M059J (cell line): ENCODE data around the gene BCKDHA. TPM values are rescaled to one million over a fixed set of nuclear protein-coding genes. Genes with fewer than 3 reads are reported as not detected.
"Not testable (repeated sequence)": the region's sequence is repeated elsewhere in the genome, so short reads cannot be mapped to it uniquely, and the experiment has no call there.

Source experiments
- DNase-seq: peaks from one replicate; pipeline ENCODE4 v3.0.0-alpha.2; 2012; ENCODE audit warnings: low read depth
- total RNA-seq: library from RNA; depleted of rRNA; stranded (reverse); fragments of >200 nt; shearing (Covaris generic); gene quantifications from 2 replicates; pipeline ENCODE4 v1.2.3, GENCODE V29; 2014

BCKDHA gene
- total RNA-seq, 1 experiment from 2014 or later = 18.3 TPM

DNA sequence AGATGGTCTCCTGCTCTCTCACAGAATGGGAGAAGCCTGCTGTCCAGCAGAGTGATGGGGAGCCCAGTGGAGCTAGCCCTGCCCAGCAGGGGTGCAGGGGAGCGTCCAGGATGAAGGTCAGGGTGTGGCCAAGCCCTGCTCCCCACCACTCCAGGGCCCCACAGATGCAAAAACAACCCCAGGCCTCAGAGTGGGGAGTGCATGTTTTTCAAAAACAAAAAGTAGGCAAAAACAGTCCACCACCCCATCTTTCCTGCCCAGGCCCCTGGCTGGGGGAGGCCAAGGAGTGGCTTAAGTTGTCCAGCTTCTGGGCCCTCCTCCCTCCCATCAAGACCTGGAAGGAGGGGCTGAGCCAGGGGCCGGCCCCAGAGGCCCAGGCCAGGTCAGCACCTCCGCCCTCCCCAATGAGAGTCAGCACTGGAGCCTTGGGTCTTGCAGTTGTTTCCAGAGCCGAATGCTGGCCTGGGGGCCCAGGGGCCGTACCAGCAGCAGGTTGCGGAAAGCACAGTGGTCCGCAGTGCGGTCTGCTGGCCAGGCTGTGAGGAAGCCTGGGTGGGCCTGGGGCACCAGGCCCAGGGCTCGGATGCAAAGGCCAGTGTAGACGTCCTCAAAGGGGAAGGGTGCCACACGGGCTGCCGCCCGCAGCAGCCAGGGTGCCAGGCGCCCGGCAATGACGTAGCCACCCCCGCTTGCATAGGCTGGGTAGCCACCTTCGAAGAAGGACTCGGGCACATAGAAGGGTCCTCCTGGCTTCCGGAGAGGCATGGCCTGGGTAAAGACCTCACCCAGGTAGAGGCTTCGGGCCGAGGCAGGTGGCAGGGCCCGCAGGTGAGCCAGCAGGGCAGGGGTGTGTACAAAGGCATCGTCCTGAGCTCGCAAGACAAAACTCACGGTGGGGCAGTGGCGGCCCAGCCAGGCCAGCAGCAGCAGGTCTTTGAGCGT, 27.8 kb downstream of the BCKDHA start:
- DNase-seq = no peak

DNA sequence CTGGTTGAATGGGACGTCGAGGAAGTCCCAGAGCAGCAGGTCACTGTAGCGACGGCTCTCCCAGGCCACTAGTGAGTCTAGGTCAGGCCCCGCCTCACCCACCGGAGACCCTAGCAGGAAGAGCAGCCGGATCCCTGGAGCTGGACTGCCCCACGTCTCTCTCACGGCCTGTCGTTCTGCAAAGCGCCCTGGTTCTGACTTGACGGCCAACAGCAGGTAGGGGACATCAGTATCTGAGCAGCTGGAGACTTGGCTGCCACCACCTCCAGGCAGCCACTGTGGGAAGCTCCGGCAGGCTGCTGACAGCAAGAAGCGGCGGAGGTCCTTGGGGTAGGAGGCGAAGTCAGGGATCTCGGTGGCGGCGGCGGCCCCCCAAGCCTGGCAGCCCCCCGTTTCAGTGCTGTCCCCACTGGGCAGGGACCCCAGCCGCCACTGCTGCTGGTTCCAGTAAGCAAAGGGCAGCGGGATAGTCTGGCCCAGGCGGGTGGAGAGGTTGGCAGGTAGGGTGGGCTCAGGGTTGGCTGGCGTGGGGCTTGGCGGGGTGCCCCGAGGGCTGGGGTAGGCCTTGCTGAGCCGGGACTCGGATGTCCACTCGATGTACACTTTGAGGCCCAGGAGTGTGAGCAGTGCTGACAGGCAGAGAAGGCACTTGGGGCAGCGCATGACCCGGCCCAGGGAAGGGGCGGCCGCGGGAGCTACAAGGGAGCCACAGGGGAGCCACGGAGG, 28.7 kb downstream of the BCKDHA start:
- DNase-seq = no peak

DNA sequence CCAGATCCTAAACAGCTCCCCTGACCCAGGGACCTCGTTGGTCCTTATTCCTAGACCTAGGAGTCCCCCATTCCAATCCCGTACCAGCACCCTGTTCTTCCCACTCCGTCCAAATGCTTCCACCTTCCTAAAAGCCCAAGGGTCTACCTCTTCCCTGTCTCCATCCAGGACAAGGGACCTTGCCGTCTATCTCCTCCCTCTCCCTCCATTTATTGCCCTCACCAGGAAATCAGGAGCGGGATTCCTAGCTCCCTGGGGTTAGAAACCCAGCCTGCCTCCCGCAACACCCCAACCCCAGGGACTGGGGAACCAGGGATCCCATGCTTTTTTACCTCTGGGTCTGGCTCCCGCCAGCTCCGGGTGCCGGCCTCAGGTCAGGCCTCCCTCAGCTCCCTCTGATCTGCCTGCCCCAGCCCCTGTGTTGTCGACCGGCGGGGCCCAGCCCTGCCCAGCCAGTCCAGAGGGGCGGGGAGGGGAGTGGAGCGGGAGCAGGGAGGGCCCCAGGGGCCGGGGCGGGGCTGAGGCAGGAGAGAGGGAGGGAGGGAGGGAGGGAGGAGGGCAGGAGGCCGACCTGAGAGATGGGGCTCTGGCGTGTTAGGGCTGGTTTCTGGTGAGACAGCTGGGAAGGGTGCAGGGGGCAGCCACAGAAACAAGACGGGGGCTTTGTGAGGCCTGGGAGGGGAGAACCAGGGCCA, 29.5 kb downstream of the BCKDHA start, which contains the start of gene B3GNT8:
Gene B3GNT8 (minus strand): TSS at position 423 of the 695 bp plus-strand sequence. CDS start 596 bp downstream, outside the sequence.
- DNase-seq = no peak

DNA sequence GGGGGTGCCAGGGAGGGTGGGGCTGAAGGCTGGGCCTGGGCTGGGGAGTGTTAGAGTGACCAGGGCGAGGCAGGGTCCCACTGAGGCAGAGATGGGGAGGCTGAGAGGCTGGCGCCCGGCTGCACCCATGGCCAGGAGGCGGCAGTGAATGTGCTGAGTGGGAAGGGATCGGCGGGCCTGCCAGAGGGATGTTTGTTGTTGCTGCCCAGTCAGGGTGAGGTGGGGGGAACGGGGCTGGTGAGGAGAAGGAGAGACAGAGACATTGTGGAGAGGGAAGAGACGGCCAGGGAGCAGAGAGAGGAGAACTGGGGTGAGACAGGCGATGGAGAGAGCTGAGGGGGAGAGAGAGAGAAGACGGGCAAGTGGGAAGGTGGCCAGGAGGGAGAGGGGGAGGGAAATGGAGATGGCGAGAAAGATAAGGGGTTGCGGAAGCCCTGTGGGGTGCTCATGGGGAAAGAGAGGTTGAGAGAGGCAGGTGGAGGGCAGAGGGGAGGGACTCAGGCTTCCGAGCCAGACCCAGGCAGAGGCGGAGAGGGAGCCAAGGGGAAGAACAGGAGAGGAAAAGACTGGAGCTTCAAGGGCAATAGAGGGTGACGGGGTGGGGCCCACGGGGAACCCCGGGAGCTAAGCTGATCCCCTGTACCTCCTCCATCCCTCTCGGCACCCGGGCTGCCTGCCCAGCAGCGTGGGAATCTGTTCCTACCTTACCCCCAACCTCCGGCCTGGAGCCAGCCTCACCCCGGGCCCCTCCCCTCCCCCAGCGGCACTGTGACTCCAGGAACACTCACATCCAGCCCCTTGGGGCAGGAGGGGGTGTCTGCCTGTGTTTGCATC, 30.2 kb downstream of the BCKDHA start:
- no peak for DNase-seq

DNA sequence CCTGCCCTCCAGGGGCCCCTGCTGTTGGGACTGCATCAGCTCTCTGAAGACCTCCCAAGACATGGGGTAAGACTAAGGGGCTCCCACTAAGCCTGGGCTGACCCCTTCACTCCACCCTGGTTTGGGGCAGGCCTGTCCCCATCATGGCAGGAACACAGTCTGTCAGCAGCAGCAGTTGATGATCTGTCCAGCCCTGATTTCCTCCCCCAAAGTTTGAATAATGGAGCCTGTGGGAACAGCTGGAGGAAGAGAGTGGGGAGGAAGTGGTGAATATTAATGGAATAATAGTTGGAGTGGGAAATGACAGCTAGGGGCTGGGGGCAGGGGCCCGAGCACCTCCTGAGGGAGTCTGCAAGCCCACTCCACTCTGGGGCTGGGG, 30.9 kb downstream of the BCKDHA start:
- DNase-seq = no peak

DNA sequence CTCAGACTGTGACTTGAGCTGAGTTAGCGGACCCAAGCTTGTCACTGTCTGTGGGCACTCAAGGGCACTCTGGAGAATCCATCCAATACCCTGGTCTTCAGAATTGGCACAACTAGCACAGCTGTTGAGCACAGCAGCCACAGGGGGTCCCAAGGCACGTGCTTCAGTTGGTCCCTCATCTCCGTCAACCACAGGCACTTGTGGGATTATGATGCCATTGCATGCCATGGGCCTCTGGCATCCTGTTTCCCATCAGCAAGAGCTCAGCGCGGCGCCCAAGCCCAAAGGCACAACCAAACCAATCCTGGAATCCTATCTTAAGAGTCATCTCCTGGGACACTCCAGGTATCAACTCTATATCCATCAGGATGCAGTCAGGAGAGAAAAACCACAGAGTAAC, 33.3 kb downstream of the BCKDHA start:
- peak; percentile 25 for DNase-seq

DNA sequence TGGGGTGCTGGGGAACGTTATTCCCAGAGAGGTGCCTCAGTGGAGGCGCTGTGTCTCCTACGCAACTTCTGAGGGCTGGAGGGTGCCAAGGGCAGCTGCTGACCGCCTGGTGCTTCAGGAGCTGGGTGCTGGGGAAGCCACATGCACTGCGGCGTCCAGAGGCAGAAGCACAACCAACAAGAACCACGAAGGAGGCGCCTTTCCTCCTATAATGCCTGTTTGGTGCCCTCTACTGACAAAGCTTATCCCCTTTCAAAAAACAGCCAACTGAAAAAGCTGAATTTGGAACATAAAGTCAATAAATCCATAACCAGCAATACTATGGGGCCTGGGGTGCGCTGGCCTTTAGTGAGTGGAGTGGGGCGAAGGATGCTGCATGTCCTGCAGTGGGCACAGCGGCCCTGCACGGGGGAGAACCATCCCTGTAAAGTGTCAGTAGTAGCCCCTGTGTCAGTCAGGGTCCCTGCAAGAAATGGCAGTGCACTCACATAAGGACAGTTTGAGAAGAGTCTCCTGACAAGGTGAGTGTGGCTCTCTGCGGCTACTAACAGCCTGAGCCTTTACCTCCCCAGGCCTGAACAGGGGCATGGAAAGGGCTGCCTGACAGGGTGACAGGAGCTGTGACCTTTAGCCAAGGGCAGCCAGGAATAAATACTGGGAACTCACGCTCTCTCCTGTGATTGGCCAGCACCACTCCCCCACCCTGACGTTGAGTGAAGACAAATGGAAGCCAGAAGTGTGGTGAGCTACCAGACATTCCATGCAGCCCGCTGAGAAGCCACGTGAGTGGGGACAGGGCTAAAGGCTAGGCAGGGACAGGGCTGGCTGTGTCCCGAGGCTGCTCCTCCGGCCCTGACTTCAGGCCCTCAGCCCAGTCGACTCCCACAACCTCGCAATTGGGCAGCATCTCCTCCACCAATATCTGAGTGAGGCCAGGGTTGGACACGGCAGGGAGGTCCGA, 34.1 kb downstream of the BCKDHA start:
- peak; percentile 33 for DNase-seq

DNA sequence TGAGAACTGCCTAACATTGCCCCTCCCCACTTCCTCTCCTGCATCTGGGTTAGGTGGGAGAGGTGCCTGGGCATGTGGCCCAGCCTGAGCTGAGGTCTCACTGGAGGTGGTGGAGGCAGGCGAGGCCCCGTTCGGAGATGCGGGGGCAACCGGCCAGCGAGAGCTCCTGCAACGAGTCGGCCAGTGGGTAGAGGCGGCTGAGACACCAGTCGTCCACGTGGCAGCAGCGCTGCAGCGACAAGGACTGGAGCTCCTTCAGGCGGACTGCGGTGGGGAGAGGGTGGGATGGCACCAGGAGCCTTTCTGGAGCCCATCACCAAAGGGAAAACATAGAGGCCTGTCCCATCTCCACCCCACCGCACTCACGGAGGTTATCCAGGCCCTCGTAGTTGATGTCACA, 35.6 kb downstream of the BCKDHA start:
- no peak for DNase-seq

DNA sequence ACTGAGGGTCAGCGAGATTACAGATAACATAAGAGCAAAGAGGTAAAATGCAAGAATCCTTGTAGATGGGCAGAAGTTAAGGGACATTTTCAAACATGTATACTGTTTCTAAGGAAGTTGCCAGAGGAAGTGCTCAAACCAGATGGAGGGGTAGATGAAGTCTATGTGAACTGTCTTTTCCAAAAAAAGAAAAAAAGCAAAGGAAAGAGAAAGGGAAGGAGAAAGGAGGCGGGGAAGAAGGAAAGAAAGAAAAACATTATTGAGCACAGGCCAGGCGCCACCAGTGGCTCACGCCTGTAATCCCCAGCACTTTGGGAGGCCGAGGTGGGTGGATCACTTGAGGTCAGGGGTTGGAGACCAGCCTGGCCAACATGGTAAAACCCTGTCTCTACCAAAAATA, 36.8 kb downstream of the BCKDHA start:
- no peak for DNase-seq

DNA sequence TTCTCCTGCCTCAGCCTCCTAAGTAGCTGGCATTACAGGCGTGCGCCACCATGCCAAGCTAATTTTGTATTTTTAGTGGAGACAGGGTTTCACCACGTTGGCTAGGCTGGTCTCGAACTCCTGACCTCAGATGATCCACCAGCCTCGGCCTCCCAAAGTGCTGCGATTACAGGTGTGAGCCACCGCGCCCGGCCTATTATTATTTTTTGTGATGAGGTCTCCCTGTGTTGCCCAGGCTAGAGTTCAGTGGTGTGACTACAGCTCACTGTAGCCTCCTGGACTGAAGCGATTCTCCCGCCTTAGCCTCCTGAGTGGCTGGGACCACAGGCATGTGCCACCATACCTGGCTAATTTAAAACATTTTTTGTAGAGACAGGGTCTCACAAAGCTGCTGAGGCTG, 37.8 kb downstream of the BCKDHA start:
- DNase-seq = not testable (repeated sequence)

DNA sequence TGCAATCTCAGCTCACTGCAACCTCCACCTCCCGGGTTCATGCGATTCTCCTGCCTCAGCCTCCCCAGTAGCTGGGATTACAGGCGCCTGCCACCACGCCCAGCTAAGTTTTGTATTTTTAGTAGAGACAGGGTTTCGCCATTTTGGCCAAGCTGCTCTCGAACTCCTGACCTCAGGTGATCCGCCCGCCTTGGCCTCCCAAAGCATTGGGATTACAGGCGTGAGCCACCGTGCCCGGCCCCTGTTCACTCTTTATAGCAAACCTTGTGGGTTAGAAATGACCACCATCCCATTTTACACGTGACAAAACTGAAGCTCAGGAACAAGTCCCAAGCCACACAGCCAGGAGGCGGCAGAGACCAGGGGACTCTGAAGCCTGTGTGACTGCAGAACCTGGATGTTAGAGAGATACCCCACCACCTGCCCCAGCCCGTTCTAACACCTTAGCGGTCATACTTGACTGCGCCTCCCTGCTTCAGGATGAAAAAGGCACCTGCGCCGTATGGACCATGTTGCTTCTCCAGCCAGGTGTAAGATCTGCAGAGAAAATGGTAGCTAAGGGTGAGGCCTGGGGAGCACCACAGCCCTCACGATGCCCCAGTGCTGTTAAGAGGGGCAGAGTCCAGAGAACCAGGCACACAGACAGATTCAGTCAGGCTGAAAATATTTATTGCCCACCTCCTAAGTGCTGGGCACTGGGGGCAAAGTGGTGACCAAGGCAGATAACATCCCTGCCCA, 38.5 kb downstream of the BCKDHA start:
- DNase-seq = no peak

DNA sequence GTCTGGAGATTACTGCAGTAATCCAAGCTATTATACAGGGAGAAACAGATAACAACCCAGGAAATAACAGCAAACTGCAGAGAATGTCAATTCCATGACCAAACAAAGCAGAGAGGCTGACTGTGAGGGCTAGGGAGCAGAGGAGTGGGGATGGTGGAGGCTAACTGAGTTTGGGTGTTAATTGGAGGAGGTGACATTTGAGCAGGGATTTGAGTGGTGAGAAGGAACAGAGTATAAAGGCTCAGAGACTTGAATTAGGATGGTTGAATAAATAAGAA, 39.0 kb downstream of the BCKDHA start:
- DNase-seq = no peak

DNA sequence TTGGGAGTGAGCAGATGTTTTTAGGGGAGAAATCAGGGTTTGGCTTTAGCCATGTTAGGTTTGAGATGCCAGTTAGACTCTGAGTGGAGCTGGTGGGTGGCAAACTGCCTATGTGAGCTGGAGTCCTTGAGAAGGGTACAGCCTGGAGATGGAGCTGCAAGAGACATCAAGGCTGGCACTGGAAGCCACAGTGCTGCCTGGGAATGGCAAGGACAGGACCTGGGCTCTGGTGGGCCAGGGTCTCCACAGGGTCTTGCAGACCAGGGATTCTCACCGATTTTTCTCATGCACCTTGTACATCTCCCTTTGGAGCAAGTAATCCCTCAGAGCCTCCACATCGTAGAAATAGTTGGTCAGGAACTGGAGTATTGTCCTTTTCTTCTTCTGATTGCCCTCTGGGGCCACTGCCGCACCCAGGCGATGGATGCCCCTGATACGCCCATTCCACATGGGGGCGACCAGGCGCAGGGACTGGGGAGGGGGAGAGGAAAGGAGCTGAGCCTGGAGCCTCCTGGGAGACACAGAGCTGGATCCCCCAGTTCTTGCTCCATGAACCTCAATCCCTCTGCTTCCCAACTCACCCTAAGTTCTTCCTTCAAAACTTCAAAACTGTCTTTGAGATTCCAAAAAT, 40.4 kb downstream of the BCKDHA start:
- DNase-seq = no peak

DNA sequence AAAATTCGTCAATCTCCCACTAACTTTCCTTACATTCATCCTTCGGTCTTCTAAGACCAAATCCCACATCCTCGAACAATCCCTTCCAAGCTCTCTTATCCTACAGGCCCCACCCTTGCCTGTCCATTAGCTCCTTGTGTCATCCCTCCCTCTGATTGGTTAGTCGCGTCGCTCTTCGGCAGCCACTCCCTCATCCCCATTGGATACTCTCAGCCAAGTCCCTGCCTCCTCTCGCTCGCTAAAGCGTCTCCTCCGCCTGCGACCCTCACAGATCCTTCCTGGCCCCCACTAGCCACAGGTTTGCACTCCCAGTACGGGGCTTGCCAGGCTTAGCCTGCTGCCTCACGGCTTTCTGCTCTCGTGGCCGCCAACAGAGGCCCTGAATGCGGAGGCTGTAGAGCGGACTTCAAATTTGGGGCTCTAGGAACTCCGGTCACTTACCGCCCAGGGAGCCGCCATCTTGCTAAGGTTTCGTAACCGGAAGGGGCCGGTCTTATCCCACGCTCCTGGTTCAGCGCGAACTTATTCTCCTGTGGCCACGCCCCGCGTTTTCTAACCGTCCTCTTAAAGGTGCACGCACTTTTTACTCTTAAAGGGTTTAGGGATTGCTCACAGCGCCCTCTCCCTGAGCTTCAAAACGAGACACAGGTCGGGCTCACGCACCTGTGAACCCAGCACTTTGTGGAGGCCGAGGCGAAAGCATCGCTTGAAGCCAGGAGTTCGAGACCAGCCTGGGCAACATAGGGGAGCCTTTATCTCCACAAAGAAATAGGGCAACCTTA, 42.0 kb downstream of the BCKDHA start, which contains the start of gene DMAC2:
Gene DMAC2 (minus strand): TSS at position 472 of the 782 bp plus-strand sequence. CDS start 13 bp downstream, at position 459.
- DNase-seq = peak; percentile 99

DNA sequence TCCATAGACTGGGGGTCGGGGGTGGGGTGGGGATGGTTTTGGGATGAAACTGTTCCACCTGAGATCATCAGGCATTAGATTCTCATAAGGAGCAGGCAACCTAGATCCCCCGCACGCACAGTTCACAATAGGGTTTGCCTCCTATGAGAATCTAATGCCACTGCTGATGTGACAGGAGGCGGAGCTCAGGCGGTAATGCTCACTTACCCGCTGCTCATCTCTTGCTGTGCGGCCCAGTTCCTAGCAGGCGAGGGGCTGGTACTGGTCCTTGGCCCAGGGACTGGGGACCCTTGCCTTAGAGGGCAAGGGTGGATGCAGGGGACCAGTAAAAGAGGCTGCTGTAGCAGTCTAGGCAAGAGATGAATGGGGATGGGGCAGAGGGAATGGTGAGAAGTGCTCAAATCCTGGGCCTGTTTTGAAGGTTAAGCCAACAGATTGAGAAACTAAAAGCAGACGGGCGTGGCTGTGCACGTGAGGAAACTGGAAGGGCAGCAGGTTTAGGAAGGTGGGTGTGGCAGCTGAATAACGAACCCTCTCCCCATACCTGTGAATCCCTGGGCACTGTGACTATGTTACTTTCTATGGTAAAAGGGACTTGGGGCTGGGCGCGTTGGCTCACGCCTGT, 43.8 kb downstream of the BCKDHA start:
- no peak for DNase-seq

DNA sequence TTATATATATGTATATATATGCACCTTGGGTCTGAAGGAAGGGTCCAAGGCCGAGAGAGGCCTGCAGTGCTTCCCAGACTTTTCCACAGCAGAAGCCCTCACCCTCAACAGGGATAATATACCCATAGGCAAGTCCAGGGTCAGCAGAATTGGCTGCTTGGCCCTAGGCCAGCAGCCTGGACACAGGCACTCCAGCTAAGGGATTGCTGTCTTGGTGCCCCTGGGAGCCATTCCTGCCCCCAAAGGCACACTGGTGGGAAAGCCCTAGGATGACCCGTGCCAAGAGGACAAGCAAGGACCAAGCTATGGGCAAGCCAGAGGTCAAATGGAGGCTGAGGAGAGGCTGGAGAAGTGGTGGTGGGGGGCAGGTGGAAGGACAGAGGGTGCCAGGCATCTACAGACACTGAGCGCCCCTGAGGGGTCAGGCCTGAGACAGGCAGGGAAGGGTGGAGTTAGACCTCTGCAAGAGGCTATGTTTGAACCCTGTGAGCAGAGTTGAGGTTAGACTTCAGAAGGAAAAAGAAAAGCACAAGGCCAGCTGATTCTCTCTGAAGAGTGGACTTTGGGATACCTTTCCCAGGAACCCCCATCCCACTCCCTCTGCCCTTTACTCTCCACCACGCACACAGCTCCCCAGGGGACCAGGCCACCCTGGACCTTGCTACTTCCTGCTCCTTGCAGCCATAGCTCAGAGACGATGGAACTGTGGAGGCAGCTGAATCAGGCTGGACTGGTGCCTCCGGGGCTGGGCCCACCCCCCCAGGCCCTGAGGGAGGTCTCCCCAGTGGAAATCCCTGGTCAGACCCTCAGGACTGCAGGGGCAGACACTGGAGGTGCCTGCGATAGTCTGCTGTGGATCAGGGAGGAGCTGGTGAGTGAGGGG, 45.1 kb downstream of the BCKDHA start, which contains the start of gene ERICH4:
Gene ERICH4 (plus strand): TSS at position 684 of the 883 bp plus-strand sequence. CDS start 14 bp downstream, at position 698.
- DNase-seq = no peak
